ENCODE results near the gene TTPAL.
A peak's percentile ranks its signal among the peaks of the same experiment; 100 is the strongest.

TTPAL gene

GRCh38 chr20:44521484-44522481 is 46.1 kb downstream of the TTPAL start, which contains the start of gene SERINC3:
SERINC3 (minus strand) TSS chr20:44522070; CDS start chr20:44521951, 119 bp downstream.
- Histone ChIP-seq H3K4me1 (peaks cover 13% of the 10 kb centered on the region), H3K27me3 (ENCODE audit: control insufficient read depth, insufficient read depth, low read length) (no peaks in the 10 kb centered on the region), H3K9ac (peak within 1 kb of the TSS; percentile 88), H3K4me2 (ENCODE audit: low read length) (peak within 1 kb of the TSS; percentile 91), H2AFZ (peak within 1 kb of the TSS; percentile 93), H3K36me3 (ENCODE audit: control insufficient read depth, insufficient read depth, low read length) (no peaks in the 10 kb centered on the region), H3K79me2 (peaks cover 57% of the 10 kb centered on the region), H3K4me3 (ENCODE audit: low read depth, low read length) (peak within 1 kb of the TSS; percentile 99), H3K27ac (peak within 1 kb of the TSS; percentile 95), H3K9me3 (ENCODE audit: control insufficient read depth, low read length) (no peaks in the 10 kb centered on the region)
- peak; percentile 7 for TF ChIP-seq CTCF (IDR thresholded peaks at IDR 0.05)

GRCh38 chr20:44522841-44523240 is 47.2 kb downstream of the TTPAL start:
- no peak overlapping the region for H3K4me3 ChIP-seq (ENCODE audit: low read depth, low read length)
- no peaks in the 10 kb centered on the region for H3K27me3 ChIP-seq (ENCODE audit: control insufficient read depth, insufficient read depth, low read length)
- no peaks in the 10 kb centered on the region for H3K9me3 ChIP-seq (ENCODE audit: control insufficient read depth, low read length)
- peak overlapping the region; percentile 57 for H2AFZ ChIP-seq
- H3K4me1 ChIP-seq, result peaks cover 9% of the 10 kb centered on the region
- no peak overlapping the region for H3K4me2 ChIP-seq (ENCODE audit: low read length)
- no peak for TF ChIP-seq CTCF (IDR thresholded peaks at IDR 0.05)
- H3K36me3 ChIP-seq (ENCODE audit: control insufficient read depth, insufficient read depth, low read length), result no peaks in the 10 kb centered on the region
- no peak overlapping the region for H3K9ac ChIP-seq
- H3K79me2 ChIP-seq, result peaks cover 47% of the 10 kb centered on the region
- H3K27ac ChIP-seq, result peak overlapping the region; percentile 95

- Histone ChIP-seq H3K9ac (no peak overlapping the region), H3K79me2 (peaks cover 39% of the 10 kb centered on the region), H3K4me2 (ENCODE audit: low read length) (no peak overlapping the region), H3K9me3 (ENCODE audit: control insufficient read depth, low read length) (no peaks in the 10 kb centered on the region), H3K27me3 (ENCODE audit: control insufficient read depth, insufficient read depth, low read length) (no peaks in the 10 kb centered on the region), H3K4me1 (peaks cover 8% of the 10 kb centered on the region), H3K36me3 (ENCODE audit: control insufficient read depth, insufficient read depth, low read length) (no peaks in the 10 kb centered on the region), H2AFZ (peak overlapping the region; percentile 57), H3K27ac (no peak overlapping the region), H3K4me3 (ENCODE audit: low read depth, low read length) (no peak overlapping the region)
- no peak for TF ChIP-seq CTCF (IDR thresholded peaks at IDR 0.05)
Measured at GRCh38 chr20:44523746-44524145, 48.1 kb downstream of the TTPAL start.

GRCh38 chr20:44526129-44526528 is 50.5 kb downstream of the TTPAL start:
- no peaks in the 10 kb centered on the region for H3K36me3 ChIP-seq (ENCODE audit: control insufficient read depth, insufficient read depth, low read length)
- no peak overlapping the region for H3K4me3 ChIP-seq (ENCODE audit: low read depth, low read length)
- H3K4me1 ChIP-seq, result peaks cover 2% of the 10 kb centered on the region
- no peak overlapping the region for H3K9ac ChIP-seq
- no peak overlapping the region for H3K4me2 ChIP-seq (ENCODE audit: low read length)
- no peak overlapping the region for H2AFZ ChIP-seq
- peaks cover 16% of the 10 kb centered on the region for H3K79me2 ChIP-seq
- no peak overlapping the region for H3K27ac ChIP-seq
- no peak for TF ChIP-seq CTCF (IDR thresholded peaks at IDR 0.05)
- H3K9me3 ChIP-seq (ENCODE audit: control insufficient read depth, low read length), result no peaks in the 10 kb centered on the region
- no peaks in the 10 kb centered on the region for H3K27me3 ChIP-seq (ENCODE audit: control insufficient read depth, insufficient read depth, low read length)

All from parathyroid adenoma (tissue), 2 donors.